ENCODE measurements around the gene RAB44.

Gene RAB44

DNA sequence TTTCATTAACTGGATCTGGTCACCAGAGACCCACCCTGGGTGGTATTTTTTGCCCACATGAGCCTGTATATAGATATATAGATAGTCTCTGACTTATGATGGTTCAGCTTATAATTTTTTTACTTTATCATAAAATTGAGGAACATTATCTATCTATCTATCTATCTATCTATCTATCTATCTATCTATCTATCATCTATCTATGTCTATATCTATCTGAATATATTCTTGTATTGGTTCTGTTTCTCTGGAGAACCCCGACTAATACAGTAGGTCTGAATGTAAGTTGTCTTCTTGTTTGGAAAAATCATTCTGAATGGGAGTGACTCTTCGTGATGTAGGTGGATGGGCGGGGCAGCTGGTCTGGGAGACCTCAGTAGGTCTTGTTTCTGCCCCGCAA is 32.4 kb upstream of the RAB44 start:
- DNase-seq (ENCODE audit: low read depth), result no peak
- no peak overlapping the region for H3K4me3 ChIP-seq (ENCODE audit: low read depth, low read length)
- TF ChIP-seq, protein P1, sequence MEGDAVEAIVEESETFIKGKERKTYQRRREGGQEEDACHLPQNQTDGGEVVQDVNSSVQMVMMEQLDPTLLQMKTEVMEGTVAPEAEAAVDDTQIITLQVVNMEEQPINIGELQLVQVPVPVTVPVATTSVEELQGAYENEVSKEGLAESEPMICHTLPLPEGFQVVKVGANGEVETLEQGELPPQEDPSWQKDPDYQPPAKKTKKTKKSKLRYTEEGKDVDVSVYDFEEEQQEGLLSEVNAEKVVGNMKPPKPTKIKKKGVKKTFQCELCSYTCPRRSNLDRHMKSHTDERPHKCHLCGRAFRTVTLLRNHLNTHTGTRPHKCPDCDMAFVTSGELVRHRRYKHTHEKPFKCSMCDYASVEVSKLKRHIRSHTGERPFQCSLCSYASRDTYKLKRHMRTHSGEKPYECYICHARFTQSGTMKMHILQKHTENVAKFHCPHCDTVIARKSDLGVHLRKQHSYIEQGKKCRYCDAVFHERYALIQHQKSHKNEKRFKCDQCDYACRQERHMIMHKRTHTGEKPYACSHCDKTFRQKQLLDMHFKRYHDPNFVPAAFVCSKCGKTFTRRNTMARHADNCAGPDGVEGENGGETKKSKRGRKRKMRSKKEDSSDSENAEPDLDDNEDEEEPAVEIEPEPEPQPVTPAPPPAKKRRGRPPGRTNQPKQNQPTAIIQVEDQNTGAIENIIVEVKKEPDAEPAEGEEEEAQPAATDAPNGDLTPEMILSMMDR (IDR thresholded peaks at IDR 0.05; ENCODE audit: low read depth, low read length), result no peak
- TF ChIP-seq MYC (IDR thresholded peaks at IDR 0.05; ENCODE audit: low read depth, low read length), result no peak
- no peak for TF ChIP-seq POLR2A (IDR thresholded peaks at IDR 0.05; ENCODE audit: extremely low read depth, insufficient read length)
- TF ChIP-seq, protein P2, sequence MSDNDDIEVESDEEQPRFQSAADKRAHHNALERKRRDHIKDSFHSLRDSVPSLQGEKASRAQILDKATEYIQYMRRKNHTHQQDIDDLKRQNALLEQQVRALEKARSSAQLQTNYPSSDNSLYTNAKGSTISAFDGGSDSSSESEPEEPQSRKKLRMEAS (IDR thresholded peaks at IDR 0.05; ENCODE audit: low read depth, low read length), result no peak

DNA sequence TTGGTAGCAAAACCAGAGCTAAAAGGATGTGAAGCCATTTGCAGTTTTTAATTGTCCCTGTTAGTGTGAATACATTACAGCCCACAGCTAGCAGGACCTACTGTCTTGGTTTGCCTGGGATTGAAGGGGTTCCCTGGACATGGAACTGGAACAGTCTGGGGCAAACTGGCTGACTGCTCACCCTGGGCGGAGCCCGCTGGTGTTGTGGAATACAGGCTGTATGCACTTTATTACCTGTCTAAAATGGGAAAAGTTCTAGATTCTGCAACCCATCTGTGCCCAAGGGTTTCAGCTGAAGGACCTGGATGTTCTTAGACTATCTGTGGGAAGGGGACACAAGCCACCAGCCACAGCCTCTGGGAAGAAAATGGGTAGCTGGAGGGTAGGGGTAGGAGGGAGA is 31.3 kb upstream of the RAB44 start:
- no peak for DNase-seq (ENCODE audit: low read depth)
- no peak overlapping the region for H3K4me3 ChIP-seq (ENCODE audit: low read depth, low read length)
- TF ChIP-seq POLR2A (IDR thresholded peaks at IDR 0.05; ENCODE audit: extremely low read depth, insufficient read length) (no peak), MYC (IDR thresholded peaks at IDR 0.05; ENCODE audit: low read depth, low read length) (no peak)
- TF ChIP-seq, protein P1 (IDR thresholded peaks at IDR 0.05; ENCODE audit: low read depth, low read length), result no peak
- TF ChIP-seq, protein P2 (IDR thresholded peaks at IDR 0.05; ENCODE audit: low read depth, low read length), result no peak

DNA sequence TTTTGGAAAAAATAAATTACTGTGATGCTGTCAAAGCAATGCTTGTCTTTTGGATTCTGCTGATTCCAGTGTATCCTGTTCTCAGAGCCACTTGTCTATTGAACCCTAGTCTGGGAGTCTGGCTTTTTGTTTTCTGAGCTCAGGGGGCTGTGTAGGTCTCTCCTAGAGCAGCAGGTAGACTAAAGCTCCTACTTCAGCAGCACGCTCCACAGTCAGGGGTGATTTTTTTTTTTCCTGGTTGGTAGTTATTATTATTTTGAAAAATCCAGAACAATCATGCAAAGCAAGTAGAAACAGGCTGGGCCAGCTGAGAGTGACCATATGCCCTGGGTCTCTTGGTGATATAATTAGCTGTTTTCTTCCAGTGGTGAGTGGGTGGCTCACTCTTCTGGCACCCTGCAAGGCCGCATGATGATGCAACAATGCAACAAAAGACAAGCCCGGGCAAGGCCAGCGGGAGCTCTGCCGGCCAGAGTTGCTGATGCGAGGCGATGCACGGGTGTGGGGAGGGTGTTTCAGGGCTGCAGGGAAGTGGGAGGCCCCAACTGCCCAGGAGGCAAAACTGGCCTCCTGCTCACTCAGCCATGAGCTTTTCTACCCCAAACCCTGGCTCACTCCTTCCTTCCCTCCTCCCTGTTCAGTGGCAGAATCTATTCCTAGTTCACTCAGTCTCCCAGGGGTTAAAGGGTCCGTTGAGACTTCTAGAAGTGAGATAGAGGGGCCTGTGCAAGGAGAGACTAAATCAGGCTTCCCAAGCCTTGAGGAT is 30.6 kb upstream of the RAB44 start:
- TF ChIP-seq, protein P1 (IDR thresholded peaks at IDR 0.05; ENCODE audit: low read depth, low read length), result no peak
- peak; percentile 91 for TF ChIP-seq MYC (IDR thresholded peaks at IDR 0.05; ENCODE audit: low read depth, low read length)
- TF ChIP-seq, protein P2 (IDR thresholded peaks at IDR 0.05; ENCODE audit: low read depth, low read length), result peak; percentile 64
- DNase-seq (ENCODE audit: low read depth), result peak; percentile 98
- H3K4me3 ChIP-seq (ENCODE audit: low read depth, low read length), result no peak overlapping the region

DNA sequence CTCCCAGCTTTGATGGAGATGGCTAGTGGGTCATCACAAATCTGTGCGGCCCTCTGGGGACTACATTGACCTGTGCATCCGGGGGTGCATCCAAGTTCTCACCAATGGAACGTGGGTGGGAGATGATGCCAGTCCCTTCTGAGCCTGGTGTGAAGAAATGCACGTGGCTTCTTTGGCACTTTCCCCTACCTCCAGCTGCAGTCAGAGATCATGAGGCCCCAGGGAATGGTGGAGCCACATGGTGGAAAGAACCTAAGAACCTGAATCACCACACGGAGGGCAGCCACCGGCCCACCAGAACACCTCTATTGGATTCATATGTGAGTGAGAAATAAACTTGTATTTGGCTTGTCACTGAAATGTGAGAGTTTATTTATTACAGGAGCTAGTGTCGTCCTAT is 29.0 kb upstream of the RAB44 start:
- TF ChIP-seq, protein P1 (IDR thresholded peaks at IDR 0.05; ENCODE audit: low read depth, low read length), result no peak
- no peak for TF ChIP-seq MYC (IDR thresholded peaks at IDR 0.05; ENCODE audit: low read depth, low read length)
- TF ChIP-seq, protein P2 (IDR thresholded peaks at IDR 0.05; ENCODE audit: low read depth, low read length), result no peak
- TF ChIP-seq POLR2A (IDR thresholded peaks at IDR 0.05; ENCODE audit: extremely low read depth, insufficient read length), result no peak
- peak; percentile 36 for DNase-seq (ENCODE audit: low read depth)
- H3K4me3 ChIP-seq (ENCODE audit: low read depth, low read length), result no peak overlapping the region

DNA sequence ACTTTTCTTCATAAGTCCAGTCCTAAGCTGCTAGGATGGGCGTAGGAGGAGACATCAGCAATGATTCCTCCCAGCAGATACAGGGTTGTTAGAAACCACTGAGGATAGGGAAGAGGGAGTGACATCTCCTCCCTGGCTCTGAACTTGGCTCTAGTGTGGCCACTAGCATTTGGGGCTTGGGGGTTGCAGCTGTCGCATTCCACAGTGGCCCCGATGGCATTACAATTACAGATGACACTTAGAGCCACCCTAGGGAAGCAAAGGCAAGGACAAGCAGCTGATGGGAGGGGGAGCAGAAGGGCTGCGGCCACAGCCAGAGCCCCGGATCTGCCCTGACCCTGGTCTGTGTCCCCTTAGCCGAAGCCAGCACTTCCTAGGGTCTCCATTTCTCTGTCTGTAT is 28.6 kb upstream of the RAB44 start:
- no peak for DNase-seq (ENCODE audit: low read depth)
- TF ChIP-seq, protein P2 (IDR thresholded peaks at IDR 0.05; ENCODE audit: low read depth, low read length), result no peak
- TF ChIP-seq, protein P1 (IDR thresholded peaks at IDR 0.05; ENCODE audit: low read depth, low read length), result no peak
- TF ChIP-seq MYC (IDR thresholded peaks at IDR 0.05; ENCODE audit: low read depth, low read length) (no peak), POLR2A (IDR thresholded peaks at IDR 0.05; ENCODE audit: extremely low read depth, insufficient read length) (no peak)
- no peak overlapping the region for H3K4me3 ChIP-seq (ENCODE audit: low read depth, low read length)
